GM19397 (cell line): ENCODE results near the gene COMT.
"Not testable (repeated sequence)": the region's sequence is repeated elsewhere in the genome, so short reads cannot be mapped to it uniquely, and the experiment has no call there.

Experiments
- ATAC-seq: cut with Tn5 transposase; IDR thresholded peaks from one replicate; pipeline ENCODE4 v1.9.1; 2021; ENCODE audit warnings: mild to moderate bottlenecking, moderate library complexity; ENCODE audit not compliant: unreplicated experiment

COMT gene

GRCh38 chr22:19941365-19942082, at the start of gene COMT, which contains the start of gene TXNRD2:
COMT (plus strand) TSS chr22:19941772; CDS start chr22:19962527, 20,755 bp downstream.
TXNRD2 (minus strand) TSS chr22:19941818; CDS start chr22:19941803, 15 bp downstream.
- no peak for ATAC-seq

GRCh38 chr22:19892257-19892879, 49.2 kb upstream of the COMT start:
- ATAC-seq, result no peak

- no peak for ATAC-seq
These were observed 48.6 kb upstream of the COMT start for GRCh38 chr22:19892925-19893324.

GRCh38 chr22:19893363-19893762, 48.2 kb upstream of the COMT start:
- ATAC-seq, result no peak

- no peak for ATAC-seq
These were observed 46.3 kb upstream of the COMT start for GRCh38 chr22:19895160-19895849.

GRCh38 chr22:19896665-19897355, 44.8 kb upstream of the COMT start:
- no peak for ATAC-seq

- no peak for ATAC-seq
These were observed 43.8 kb upstream of the COMT start for GRCh38 chr22:19897726-19898125.

GRCh38 chr22:19898145-19898544, 43.4 kb upstream of the COMT start:
- ATAC-seq, result no peak

GRCh38 chr22:19898831-19899567, 42.6 kb upstream of the COMT start:
- ATAC-seq, result no peak

- ATAC-seq, result no peak
These were observed 40.7 kb upstream of the COMT start for GRCh38 chr22:19900707-19901436.

GRCh38 chr22:19901577-19902244, 39.9 kb upstream of the COMT start:
- ATAC-seq, result no peak

- ATAC-seq, result no peak
These were observed 39.3 kb upstream of the COMT start for GRCh38 chr22:19902245-19902715.

GRCh38 chr22:19903031-19903430, 38.5 kb upstream of the COMT start:
- no peak for ATAC-seq

GRCh38 chr22:19903513-19903912, 38.1 kb upstream of the COMT start:
- no peak for ATAC-seq

- no peak for ATAC-seq
These were observed 37.3 kb upstream of the COMT start for GRCh38 chr22:19904174-19904856.

- ATAC-seq, result no peak
These were observed 36.6 kb upstream of the COMT start for GRCh38 chr22:19904935-19905334.

GRCh38 chr22:19905347-19906276, 36.0 kb upstream of the COMT start:
- ATAC-seq, result no peak

- not testable (repeated sequence) for ATAC-seq
These were observed 34.7 kb upstream of the COMT start for GRCh38 chr22:19906864-19907263.
